OCI-LY1 (cell line): Measurements from ENCODE around the gene FUBP3.

ENCODE experiments used
- EZH2 ChIP-seq: fragments of 200-600 bp; sonication (generic), shearing (Covaris generic); IDR thresholded peaks from 2 replicates; pipeline ENCODE4 v1.8.0; 2017; ENCODE audit warnings: borderline replicate concordance, mixed run types, mild to moderate bottlenecking, antibody characterized with exemption, low read length, moderate library complexity, mixed read lengths
- TF ChIP-seq, protein P1 (sequence below): fragments of 200-600 bp; sonication (generic), shearing (Covaris generic); IDR thresholded peaks from 2 replicates; pipeline ENCODE4 v1.5.1; 2017; ENCODE audit warnings: mild to moderate bottlenecking, antibody characterized with exemption, low read length, moderate library complexity, mixed read lengths

DNA sequence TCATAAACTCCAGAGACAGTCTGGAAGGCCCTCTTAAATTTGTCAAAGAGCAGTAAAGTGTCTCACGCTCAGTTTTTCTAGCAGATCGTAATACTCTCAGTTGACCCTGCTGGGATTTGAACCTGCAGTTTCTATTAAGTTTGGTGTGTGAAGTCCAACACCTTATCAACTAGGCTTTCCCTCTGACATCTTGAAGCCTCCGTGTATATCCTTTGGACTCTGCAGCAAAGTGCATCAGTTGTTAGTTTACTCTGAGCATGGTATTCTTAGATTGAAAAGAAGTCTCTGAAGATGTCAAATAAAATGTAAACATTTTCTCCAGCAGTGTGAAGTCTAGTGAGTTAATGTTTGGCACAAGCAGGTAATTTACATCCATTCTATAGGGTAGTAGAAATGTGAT is 2.4 kb downstream of the FUBP3 start:
- TF ChIP-seq, protein P1, sequence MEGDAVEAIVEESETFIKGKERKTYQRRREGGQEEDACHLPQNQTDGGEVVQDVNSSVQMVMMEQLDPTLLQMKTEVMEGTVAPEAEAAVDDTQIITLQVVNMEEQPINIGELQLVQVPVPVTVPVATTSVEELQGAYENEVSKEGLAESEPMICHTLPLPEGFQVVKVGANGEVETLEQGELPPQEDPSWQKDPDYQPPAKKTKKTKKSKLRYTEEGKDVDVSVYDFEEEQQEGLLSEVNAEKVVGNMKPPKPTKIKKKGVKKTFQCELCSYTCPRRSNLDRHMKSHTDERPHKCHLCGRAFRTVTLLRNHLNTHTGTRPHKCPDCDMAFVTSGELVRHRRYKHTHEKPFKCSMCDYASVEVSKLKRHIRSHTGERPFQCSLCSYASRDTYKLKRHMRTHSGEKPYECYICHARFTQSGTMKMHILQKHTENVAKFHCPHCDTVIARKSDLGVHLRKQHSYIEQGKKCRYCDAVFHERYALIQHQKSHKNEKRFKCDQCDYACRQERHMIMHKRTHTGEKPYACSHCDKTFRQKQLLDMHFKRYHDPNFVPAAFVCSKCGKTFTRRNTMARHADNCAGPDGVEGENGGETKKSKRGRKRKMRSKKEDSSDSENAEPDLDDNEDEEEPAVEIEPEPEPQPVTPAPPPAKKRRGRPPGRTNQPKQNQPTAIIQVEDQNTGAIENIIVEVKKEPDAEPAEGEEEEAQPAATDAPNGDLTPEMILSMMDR: no peak
- TF ChIP-seq EZH2: no peak
